GM19372 (cell line): ENCODE measurements around the gene SLC37A3.
"Not testable (repeated sequence)": the region's sequence is repeated elsewhere in the genome, so short reads cannot be mapped to it uniquely, and the experiment has no call there.

ENCODE experiments used
- ATAC-seq: cut with Tn5 transposase; IDR thresholded peaks from one replicate; pipeline ENCODE4 v1.9.1; 2021; ENCODE audit warnings: mild to moderate bottlenecking, low read depth, moderate library complexity; ENCODE audit not compliant: unreplicated experiment

SLC37A3 gene

GRCh38 chr7:140397784-140398750, at the start of gene SLC37A3:
SLC37A3 (minus strand) TSS chr7:140398530; CDS start chr7:140382526, 16,004 bp downstream.
- peak; percentile 98 for ATAC-seq

GRCh38 chr7:140447841-140448240, 49.5 kb upstream of the SLC37A3 start:
- ATAC-seq: no peak

- no peak for ATAC-seq
Measured at GRCh38 chr7:140446467-140446866, 48.1 kb upstream of the SLC37A3 start.

- no peak for ATAC-seq
Measured at GRCh38 chr7:140441519-140441918, 43.2 kb upstream of the SLC37A3 start.

- no peak for ATAC-seq
Measured at GRCh38 chr7:140440593-140440992, 42.3 kb upstream of the SLC37A3 start.

- ATAC-seq: no peak
Measured at GRCh38 chr7:140439359-140439758, 41.0 kb upstream of the SLC37A3 start.

GRCh38 chr7:140435252-140435895, 37.0 kb upstream of the SLC37A3 start:
- no peak for ATAC-seq

- ATAC-seq: no peak
Measured at GRCh38 chr7:140433396-140433795, 35.1 kb upstream of the SLC37A3 start.

- ATAC-seq: no peak
Measured at GRCh38 chr7:140426130-140426529, 27.8 kb upstream of the SLC37A3 start.

GRCh38 chr7:140425718-140426117, 27.4 kb upstream of the SLC37A3 start:
- no peak for ATAC-seq

- no peak for ATAC-seq
Measured at GRCh38 chr7:140423501-140423900, 25.2 kb upstream of the SLC37A3 start.

- ATAC-seq: no peak
Measured at GRCh38 chr7:140421521-140421920, 23.2 kb upstream of the SLC37A3 start.

- ATAC-seq: no peak
Measured at GRCh38 chr7:140418653-140419052, 20.3 kb upstream of the SLC37A3 start.

GRCh38 chr7:140418156-140418472, 19.8 kb upstream of the SLC37A3 start:
- ATAC-seq: not testable (repeated sequence)

- no peak for ATAC-seq
Measured at GRCh38 chr7:140417456-140418155, 19.3 kb upstream of the SLC37A3 start.

GRCh38 chr7:140416560-140416959, 18.2 kb upstream of the SLC37A3 start:
- no peak for ATAC-seq

- not testable (repeated sequence) for ATAC-seq
Measured at GRCh38 chr7:140415816-140416215, 17.5 kb upstream of the SLC37A3 start.

- ATAC-seq: no peak
Measured at GRCh38 chr7:140415361-140415760, 17.0 kb upstream of the SLC37A3 start.

GRCh38 chr7:140404565-140405065, 6.3 kb upstream of the SLC37A3 start:
- no peak for ATAC-seq

GRCh38 chr7:140403878-140404564, 5.7 kb upstream of the SLC37A3 start, which contains the start of gene RAB19:
RAB19 (plus strand) TSS chr7:140404058; CDS start chr7:140407647, 3,589 bp downstream.
- no peak for ATAC-seq
